GM18907 (cell line): ENCODE measurements around the gene CLIC5.

Experiments
- ATAC-seq: cut with Tn5 transposase; IDR thresholded peaks from one replicate; pipeline ENCODE4 v1.9.1; 2021; ENCODE audit warnings: mild to moderate bottlenecking, moderate library complexity; ENCODE audit not compliant: unreplicated experiment

The CLIC5 gene

DNA sequence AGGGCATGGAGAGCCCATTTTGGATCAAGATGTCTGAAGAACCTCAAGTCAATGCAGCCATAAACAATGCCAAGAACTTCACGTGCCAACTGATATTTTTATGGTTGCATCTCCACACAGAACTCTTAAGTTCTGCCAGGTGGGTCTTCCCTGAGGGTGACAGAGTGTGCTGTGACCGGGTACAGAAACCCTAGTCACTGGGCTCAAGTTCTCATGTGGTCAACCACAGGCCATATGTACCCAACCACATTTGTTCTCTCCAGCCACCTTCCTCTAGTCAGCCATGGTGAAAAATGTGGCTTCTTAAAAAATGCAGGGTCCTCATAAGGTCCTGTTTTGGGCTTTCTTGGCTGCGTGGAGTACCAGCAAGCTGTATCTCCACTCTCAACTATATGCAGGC, 48.9 kb downstream of the CLIC5 start:
- ATAC-seq: no peak

DNA sequence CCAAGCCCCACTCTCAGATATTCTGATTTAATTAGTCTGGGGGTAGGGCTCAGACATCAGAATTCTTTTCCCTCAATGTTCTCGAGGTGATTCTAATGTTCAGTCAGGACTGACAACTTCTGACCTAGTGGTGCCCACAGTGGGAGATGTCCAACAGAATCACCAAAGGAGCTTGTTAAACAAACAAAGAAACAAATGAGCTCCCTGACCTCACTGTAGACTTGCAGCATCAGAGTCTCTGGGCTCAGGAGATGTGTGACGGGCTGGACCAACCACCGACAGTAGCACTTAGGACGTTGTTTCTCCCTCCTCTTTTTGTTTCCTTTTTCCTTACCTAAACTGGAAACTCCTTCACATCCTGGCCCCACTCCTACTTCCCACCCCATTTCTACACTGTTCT, 49.3 kb downstream of the CLIC5 start:
- no peak for ATAC-seq

DNA sequence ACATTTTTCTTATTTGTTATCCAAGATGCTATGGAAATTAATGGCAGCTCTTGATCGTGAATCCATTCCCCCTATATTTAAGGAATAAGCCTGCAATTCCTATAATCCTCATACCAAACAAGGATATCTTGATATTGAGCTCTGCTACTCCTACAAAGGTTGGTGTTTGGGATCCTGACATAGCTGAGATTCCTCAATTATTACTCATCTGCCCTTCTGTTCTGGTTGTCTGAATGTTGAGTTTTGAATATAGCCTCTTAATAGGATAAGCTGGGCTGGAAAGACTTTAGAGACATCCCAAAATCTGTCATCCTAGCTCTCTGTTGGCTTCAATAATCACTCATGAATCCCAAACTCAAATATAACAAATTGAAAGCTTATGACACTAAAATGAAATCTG, 49.9 kb downstream of the CLIC5 start:
- no peak for ATAC-seq

DNA sequence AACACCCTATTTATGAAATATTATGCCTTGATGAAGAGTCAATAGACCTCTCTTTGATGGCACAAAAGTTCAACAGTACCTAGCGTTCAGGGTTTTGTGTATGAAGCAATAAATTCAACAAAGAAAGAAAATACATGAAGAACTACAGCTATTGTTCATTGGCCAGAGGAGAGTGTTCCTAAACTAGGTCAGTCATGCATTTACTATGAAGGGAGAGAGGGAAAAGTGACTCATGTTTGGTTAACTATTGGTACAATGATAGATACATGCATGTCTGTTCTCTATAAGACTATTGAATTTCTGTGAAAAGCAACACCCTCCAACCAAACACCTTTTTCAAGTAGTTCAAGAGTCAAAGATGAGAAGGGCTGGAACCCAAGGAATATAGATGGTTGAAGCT, 50.7 kb downstream of the CLIC5 start:
- ATAC-seq: no peak

DNA sequence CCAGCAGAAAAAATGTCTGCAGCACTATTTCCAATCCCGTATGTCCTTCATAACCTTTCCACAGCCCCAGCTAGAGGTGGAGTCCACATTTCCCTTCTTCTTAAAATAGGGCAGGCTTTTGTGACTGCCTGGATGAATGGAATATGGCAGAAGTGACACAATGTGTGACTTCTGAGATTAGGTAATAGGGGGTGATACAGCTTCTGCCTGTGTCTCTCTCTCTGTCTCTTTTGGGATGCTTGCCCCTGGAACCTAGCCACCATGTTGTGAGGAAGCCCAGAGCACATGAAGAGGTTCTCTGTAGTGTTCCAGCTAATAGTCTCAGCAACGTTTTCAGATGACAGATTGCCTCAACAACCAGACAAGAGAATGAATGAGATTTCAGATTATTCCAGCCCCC, 51.4 kb downstream of the CLIC5 start:
- no peak for ATAC-seq

DNA sequence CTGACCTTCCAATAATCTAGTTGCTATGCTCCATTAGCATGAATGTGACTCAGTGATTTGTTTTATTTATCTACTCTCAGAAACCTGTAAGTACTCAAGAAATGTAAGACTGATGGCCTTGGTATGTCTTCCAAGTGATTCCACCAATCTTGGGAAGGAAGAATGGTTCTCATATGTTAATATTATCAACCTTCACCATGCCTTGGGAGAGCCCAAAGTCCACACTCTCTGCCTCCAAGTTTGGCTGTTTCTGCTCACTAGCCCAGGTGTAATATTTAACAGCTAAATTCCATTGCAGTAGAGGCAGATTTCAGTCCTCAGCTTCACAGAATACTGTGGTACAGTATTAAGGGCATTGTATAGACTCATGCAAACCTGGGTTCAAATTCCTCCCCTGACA, 51.8 kb downstream of the CLIC5 start:
- no peak for ATAC-seq

DNA sequence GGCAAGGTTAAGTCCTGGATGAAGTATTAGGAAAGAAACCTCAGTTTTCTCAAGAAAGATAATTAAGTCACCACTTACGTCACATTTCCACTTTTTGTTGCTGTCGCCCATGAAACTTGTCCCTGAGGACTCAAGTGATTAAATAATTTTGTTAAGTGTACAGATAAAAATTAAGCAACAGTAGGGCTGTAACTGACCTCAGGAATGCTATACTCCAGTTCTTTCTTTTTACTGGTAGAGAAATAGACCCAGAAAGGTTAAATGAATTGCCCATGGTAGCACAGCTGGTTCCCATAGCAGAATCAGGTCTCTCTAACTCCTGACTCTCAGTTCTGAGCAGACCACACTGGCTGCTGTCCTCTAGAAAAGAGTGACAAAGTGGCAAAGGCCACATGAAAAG, 54.5 kb downstream of the CLIC5 start:
- ATAC-seq: no peak

DNA sequence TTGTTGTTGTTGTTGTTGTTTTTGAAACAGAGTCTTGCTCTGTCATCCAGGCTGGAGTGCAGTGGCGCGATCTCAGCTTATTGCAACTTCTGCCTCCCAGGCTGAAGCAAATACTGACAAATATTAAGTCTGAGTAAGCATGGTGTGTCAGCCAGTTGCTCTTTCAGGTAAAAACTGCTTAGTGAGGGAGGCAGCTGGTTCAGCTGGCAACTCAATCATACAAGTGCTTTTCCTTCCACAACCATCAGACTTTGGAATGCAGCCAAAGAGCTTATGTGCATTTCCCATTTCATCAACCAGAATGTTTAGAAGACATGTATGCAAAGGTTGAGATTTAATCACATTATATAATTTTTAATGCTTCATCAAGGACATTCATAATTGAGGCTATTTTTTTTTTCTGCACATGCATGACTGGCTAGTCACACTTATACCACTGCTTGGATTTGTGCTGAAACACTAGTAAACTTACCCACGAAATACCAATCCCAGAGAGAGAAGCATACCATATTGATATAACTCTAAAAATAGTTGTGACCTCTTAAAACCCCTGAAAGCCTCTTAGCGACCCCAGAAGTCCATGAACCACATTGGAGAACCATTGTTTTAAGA, 56.0 kb downstream of the CLIC5 start:
- ATAC-seq: no peak

DNA sequence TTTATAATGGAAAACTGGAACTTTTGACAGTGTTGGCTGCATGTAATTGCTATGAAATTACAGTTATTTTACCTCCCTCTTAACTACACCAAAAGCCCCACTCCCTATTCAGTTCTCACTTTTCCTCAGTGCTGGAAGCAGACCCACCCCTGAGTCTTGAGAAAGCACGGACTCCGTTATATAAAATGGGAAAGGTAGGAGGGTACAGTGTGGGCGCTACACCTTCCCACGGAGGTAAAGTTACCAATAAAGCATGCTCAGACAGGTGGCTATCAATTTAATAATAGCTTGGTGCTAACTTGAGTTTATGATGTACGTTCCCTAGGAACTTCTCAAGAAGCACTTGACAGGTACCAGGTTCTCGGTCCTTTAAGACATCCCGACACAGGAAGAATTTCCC, 59.0 kb downstream of the CLIC5 start:
- ATAC-seq: no peak

DNA sequence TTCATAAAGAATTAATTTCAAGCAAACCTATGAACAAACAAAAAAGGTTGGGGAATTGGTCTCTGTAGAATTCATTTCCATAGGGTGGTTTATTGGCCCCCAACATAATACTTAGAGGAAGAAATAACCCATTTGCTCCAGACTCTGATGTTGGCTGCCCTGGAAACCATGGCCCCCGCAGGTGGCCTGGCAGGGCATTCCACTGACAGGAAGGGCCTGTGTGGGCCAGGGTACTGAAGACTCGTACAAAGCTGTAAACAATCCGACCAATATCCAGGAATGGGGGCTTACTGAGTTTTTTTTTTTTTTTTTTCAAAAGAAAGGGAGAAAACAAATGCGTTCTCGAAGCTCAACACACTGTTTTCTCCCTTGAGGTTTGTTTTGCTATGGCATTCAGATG, 59.5 kb downstream of the CLIC5 start:
- no peak for ATAC-seq

DNA sequence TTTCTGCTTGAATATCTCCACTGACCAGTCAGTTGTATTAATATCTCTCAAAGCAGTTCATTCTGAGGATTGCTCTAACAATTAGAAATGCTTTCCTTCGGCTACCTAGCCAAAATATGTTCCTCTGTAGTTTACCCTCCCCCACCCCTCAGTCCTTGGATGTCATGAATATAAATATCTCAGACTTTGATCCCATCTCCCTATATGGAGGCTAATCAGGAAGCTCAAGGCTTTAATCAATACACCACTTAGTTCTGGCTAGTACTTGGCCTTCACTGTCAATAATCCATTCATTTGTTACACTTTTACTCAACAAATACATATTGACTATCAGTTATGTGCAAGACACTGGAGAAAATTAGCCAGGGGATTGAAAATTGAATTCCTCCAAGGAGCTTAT, 60.1 kb downstream of the CLIC5 start:
- no peak for ATAC-seq

DNA sequence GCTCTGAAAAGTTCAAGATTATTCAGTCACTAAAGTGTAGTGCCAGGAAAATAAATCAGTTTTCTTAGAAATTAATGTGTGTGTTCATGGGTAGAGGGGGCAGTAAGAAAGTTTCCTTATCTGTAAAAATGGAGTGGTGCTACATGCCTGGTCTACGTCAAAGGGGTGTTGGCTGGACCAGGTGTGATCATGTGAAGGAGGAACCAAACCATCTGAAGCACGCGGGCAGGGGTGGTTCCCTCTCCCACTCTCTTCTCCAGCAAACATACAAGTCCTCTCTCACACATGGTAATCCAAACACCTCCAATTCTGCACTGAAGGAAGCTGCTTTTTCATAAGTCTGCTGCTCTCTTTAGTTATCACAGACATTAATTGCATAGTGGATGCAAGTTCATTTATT, 63.1 kb downstream of the CLIC5 start:
- no peak for ATAC-seq

DNA sequence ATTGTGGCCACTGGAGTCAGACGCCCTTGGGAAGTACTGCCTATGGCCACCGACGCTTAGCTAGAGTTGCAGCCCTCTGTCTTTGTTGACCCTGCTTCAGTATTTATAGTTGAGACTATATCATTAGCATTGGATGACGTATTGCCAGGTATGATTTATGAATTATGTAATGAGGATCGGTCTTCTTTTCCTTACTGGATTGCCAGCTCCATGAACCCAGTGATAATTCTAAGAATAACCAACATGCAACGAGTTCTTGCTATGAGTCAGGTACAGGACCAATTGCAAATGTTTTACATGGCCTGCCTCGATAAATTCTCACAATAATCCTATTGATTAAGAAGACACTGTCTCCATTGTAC, 63.5 kb downstream of the CLIC5 start:
- no peak for ATAC-seq

DNA sequence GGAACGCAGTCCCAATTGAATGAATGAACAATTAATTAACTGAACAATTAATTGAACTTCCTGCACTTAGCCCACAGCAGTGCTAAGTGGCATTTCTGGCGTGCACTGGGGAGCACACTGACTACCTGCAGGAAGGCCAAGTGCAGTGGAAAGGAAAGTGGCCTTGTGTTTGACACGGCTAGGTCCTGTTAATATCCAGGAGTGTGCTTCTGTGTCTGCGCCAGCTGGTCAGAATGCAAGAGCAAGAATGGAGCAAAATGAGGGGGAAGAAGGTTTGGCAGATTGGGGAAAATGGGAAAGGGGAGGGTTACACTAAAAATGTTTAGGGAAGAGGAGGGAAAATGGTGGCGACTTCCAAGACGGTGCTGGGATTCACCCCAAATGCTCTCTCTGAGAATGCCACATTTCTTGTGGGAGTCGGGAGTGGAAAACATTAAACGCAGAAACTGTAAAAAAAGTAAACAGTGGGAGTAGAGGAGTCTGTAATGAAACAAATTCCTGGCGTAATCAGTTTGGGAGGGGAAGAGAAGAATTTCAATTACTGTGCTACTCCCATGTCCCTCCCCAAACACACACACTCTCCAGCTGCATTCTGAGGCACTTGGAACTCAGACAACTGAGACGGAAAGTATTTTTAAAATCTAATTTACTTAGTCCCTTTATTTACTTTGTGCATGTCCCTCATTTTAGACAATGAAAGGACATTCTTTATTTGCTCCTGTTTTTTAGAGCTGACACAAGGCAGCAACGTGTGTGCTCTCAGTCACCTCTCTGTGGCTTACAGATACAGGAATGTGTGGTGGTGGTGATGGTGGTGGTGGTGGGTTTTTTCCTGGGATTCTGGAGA, 64.1 kb downstream of the CLIC5 start:
- no peak for ATAC-seq

DNA sequence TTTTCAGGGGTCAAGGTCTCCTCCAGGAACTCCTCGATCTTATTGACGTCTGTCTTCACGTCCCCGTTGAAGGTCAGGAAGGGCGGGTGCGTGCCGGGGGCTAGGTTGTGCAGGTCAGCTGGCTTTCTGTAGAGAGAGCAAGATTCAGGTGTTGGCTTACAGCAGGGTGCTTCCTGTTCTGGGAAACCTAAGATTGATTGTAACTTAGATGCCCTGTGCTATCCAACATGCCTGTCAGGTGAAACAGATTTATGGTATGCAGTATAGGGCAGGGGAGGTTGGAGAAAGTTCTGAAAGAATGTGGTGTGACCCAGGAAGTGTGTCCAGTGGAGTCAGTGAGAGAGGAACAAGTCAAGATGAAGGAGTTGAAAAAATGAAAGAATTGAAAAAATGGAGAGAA, 66.4 kb downstream of the CLIC5 start:
- no peak for ATAC-seq

DNA sequence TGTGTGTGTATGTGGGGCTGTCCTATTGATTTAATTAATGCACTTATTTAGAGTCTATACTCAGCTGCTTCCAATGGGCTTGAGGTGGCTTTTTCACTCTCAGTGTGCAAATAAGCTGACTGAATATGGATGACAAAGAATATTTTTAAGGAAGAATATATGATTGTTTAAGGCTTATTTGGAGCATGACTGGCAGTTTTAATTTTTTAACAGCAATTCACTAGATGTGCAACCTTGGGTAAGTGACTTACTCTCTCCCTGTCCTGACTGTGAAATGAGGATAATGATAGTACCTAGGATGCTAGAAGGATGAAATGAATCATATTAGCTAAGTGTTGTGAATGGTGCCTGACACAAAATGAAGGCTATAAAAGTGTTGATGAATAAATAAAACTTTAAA, 67.9 kb downstream of the CLIC5 start:
- no peak for ATAC-seq

DNA sequence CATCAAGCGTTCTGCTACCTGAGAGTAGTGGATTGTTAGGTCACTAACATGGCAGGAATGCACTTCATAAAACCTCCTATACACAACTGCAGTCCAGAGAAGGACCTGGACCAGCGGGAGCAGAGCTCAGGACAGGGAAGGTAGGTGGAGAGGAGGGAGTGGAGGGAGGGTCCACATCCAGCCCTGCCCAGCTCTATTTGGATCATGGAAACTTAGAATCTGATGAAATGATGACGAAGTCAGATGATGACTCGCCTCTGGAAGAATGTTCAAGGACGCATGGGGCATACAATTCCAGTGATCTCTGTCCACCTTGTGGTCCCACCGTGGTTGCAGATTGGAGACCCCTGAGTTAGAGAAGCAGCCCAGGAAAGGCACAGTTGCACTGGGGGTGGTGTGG, 68.8 kb downstream of the CLIC5 start:
- no peak for ATAC-seq

DNA sequence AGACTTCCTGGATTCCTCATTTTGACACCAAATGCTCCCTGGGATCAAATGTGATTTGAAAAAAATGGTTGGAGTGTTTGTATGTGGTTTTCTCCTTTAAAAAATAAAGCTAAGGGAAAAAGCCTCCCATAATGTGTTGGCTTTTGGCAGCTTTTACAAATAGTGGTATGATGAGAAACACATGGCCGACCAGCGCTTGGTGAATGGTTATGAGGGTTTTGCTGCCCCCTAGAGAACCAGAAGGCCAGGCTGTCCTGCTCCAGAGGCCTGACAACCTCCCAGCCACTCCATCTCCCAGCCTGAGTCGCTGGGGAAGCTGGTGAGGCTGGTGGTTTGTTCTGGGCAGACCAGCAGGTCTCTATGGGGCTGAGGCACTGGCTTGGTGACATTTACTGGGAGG, 69.3 kb downstream of the CLIC5 start:
- no peak for ATAC-seq

DNA sequence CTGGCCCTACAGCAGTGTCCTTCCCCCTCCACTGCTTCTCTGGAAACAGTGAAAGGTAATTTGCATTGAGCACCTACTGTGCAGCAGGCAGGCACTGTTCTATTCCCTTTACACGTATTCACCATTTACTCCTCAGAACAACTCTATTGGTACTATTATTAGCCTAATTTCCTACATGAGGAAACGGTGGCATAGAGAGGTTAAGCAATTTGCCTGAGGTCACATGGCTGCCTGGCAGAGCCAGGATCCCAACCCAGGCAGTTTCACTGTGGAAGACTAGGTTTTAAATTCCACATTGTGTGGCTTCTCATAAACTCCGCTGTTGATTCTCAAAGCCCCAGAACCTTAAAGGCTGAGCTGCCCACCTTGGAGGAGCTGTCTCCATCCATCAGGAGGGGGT, 72.7 kb downstream of the CLIC5 start:
- no peak for ATAC-seq

DNA sequence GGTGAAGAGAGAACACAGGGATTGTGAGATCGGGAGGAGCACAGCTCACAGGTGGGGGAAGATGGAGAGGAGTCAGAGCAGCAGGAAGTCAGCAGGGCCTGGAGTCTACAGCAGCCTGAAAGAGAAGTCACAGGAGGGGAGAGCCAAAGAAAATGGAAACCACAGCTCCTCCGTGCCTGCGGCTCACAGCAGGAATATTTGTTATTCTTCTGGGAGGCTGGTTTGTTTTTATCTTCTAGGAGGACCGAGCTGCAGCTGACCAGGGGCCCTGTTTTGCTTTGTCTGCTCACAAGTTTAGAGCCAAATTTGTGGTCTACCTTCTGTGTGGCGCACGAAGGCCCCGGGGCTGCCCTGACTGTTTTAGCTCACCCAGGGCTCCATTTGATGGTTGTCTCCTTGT, 81.8 kb downstream of the CLIC5 start:
- ATAC-seq: no peak

DNA sequence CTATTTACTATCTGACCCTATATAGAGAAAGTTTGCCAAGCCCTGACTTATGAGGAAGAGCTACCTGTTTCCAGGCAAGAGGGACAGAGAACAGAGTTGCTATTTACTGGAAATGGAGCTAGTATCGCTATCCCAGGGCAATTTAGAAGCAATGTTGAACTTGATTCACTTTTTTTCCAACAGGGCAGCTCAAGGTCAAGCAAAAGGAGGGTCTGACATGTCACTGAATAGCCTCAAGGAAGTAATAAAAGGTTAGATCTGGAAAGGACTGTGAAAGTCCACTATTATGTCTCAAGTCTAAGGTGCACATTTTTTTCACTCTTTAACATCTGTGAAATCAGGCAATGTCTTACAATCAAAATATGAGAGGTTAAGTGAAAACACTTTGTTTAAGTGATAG, 84.4 kb downstream of the CLIC5 start:
- ATAC-seq: no peak

DNA sequence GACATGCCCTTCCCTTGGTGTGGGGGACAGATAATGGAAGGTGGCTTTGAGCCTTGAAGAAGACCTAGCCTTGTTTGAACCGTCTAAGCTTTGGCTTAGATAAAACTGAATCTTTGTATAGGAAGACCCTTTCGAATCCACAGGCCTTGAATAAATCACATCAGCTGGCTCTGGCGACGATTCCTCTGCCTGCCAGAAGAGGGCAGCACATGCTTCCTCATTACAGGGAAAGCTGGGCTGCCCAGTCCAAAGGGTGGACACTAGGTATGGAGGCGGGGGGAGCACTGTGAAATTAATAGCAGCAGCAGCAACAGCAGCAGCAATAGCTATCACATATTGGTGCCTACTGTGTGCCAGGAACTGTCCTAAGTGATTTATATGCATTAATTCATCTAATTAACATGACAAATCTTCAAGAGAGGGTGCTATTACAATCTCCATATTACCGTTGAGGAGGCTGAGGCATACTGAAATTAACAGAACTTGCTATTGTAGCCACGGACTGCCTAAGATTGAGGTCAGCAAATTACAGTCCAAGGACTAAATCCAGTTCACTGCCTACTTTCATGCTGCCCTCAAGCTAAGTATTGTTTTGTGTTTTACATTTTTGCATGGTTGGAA, 85.1 kb downstream of the CLIC5 start:
- no peak for ATAC-seq
